Panc1 (cell line): ENCODE data around the gene DOCK1. TPM values are rescaled to one million over a fixed set of nuclear protein-coding genes. Genes with fewer than 3 reads are reported as not detected.

Experiments
- ATAC-seq: fragments of 200-7000 bp; cut with Tn5 transposase; 2 replicates; pipeline ENCODE4 v1.9.1; 2020; ENCODE audit warnings: mild to moderate bottlenecking, moderate library complexity
- BruUV-seq: library from RNA; stranded (reverse); fragments of 400-500 nt; replicated peaks from 2 replicates; lab custom pipeline; 2021; lab: Mats Ljungman, UMichigan
- CTCF ChIA-PET: fragments of 300-600 bp; sonication (Branson Sonifier 250); formaldehyde crosslinking; loops from one replicate; lab custom pipeline; 2022; ENCODE audit warnings: antibody characterized with exemption; lab: Charles Lee
- POLR2A ChIA-PET: fragments of 300-600 bp; sonication (Branson Sonifier 250); formaldehyde crosslinking; loops from one replicate; lab custom pipeline; 2022; ENCODE audit warnings: antibody characterized with exemption; lab: Charles Lee
- DNase-seq: peaks from one replicate; pipeline ENCODE4 v3.0.0-alpha.2; 2010; ENCODE audit warnings: low read depth, low spot score
- H3K27ac ChIP-seq: 2 replicates; pipeline ENCODE4 v1.5.1; 2011; ENCODE audit warnings: mild to moderate bottlenecking, low read length, inconsistent platforms
- H3K27me3 ChIP-seq: fragments of 200-500 bp; sonication (Bioruptor generic); 2 replicates; pipeline ENCODE4 v1.6.0; 2014; ENCODE audit warnings: low read length, inconsistent platforms; ENCODE audit not compliant: control insufficient read depth, insufficient read depth
- H3K36me3 ChIP-seq: fragments of 200-500 bp; sonication (Bioruptor generic); 2 replicates; pipeline ENCODE4 v1.5.1; 2014; ENCODE audit warnings: inconsistent platforms, mild to moderate bottlenecking, low read length, moderate library complexity; ENCODE audit not compliant: control insufficient read depth, insufficient read depth
- H3K4me1 ChIP-seq: 2 replicates; pipeline ENCODE4 v1.5.1; 2011; ENCODE audit warnings: inconsistent platforms, mild to moderate bottlenecking, low read length, moderate library complexity; ENCODE audit not compliant: control insufficient read depth, insufficient read depth
- H3K4me3 ChIP-seq, 2 experiments: 2 replicates each; pipeline ENCODE4 v1.5.1; 2011 to 2012; ENCODE audit warnings: low read depth in 2 of 2, low read length in 2 of 2, mild to moderate bottlenecking in 2 of 2, inconsistent platforms in 1 of 2, moderate library complexity in 1 of 2
- H3K9me3 ChIP-seq: fragments of 200-500 bp; sonication (Bioruptor generic); 2 replicates; pipeline ENCODE4 v1.5.1; 2014; ENCODE audit warnings: low read depth, mild to moderate bottlenecking, inconsistent platforms, low read length, moderate library complexity; ENCODE audit not compliant: control insufficient read depth, insufficient read depth
- CTCF ChIP-seq: fragments of 450-650 bp; IDR thresholded peaks from 2 replicates; pipeline ENCODE4 v1.5.1; 2017; ENCODE audit warnings: mild to moderate bottlenecking
- POLR2AphosphoS5 ChIP-seq: IDR thresholded peaks from 2 replicates; pipeline ENCODE4 v1.6.1; 2012; ENCODE audit warnings: mild to moderate bottlenecking, low read depth, low read length, moderate library complexity
- REST ChIP-seq, 2 experiments: IDR thresholded peaks; 2 replicates each; pipeline ENCODE4 v1.6.1; 2011 to 2012; ENCODE audit warnings: low read depth in 2 of 2, control low read depth in 1 of 2, low read length in 1 of 2, mild to moderate bottlenecking in 1 of 2, moderate library complexity in 1 of 2; ENCODE audit not compliant: insufficient read depth in 1 of 2
- SIN3A ChIP-seq: IDR thresholded peaks from 2 replicates; pipeline ENCODE4 v1.6.1; 2012; ENCODE audit warnings: low read depth, mild to moderate bottlenecking, low read length, moderate library complexity, borderline replicate concordance; ENCODE audit not compliant: insufficient read depth
- TCF7L2 ChIP-seq: IDR thresholded peaks from 2 replicates; pipeline ENCODE4 v1.6.1; 2011; ENCODE audit warnings: mild to moderate bottlenecking, low read depth, low read length, inconsistent platforms
- in situ Hi-C: cut with HindIII; loops from 2 replicates; pipeline ENCODE4 v1.10.0; 2016; ENCODE audit warnings: low sequenced_read_pairs, low pct_unique_long_range_greater_than_20kb
- intact Hi-C: fragments of 100-400 bp; cut with micrococcal nuclease; formaldehyde crosslinking; loops from one replicate; pipeline ENCODE4 v1.10.0; 2022; ENCODE audit not compliant: unreplicated experiment
- total RNA-seq: library from RNA; stranded (reverse); gene quantifications from one replicate; pipeline ENCODE4 v1.2.1, GENCODE V29; 2021; ENCODE audit not compliant: unreplicated experiment

The DOCK1 gene
- total RNA-seq, 1 experiment from 2014 or later: 67.6 TPM

GRCh38 chr10:127162841-127163240 lies 257.6 kb downstream of the DOCK1 start:
- DNase-seq (no peak), ATAC-seq (no peak)
- ChIA-PET POLR2A (no interaction called here), CTCF (no interaction called here)
- Histone ChIP-seq H3K4me3 (no peak overlapping the region), H3K27me3 (no peaks in the 10 kb centered on the region), H3K4me1 (no peaks in the 10 kb centered on the region), H3K9me3 (no peaks in the 10 kb centered on the region), H3K36me3 (no peaks in the 10 kb centered on the region), H3K27ac (no peak overlapping the region)
- no TSS peak for BruUV-seq
- in situ Hi-C loops (no loop called here), intact Hi-C loops (no loop called here)
- TF ChIP-seq POLR2AphosphoS5: no peak
- TF ChIP-seq CTCF: no peak
- no peak for TF ChIP-seq TCF7L2
- TF ChIP-seq SIN3A: no peak
- TF ChIP-seq REST (IDR thresholded peaks at IDR 0.05; ENCODE audit: insufficient read depth in 1 of 2, low read depth in 2 of 2, low read length in 1 of 2): no peak

- Histone ChIP-seq H3K4me3 (no peak overlapping the region), H3K27ac (no peak overlapping the region), H3K36me3 (no peaks in the 10 kb centered on the region), H3K4me1 (no peaks in the 10 kb centered on the region), H3K27me3 (no peaks in the 10 kb centered on the region), H3K9me3 (no peaks in the 10 kb centered on the region)
- in situ Hi-C loops (no loop called here), intact Hi-C loops (no loop called here)
- BruUV-seq: no TSS peak
- DNase-seq (no peak), ATAC-seq (no peak)
- POLR2A ChIA-PET: no interaction called here
- CTCF ChIA-PET: no interaction called here
- TF ChIP-seq REST (IDR thresholded peaks at IDR 0.05; ENCODE audit: insufficient read depth in 1 of 2, low read depth in 2 of 2, low read length in 1 of 2) (no peak), POLR2AphosphoS5 (no peak), TCF7L2 (no peak), CTCF (no peak), SIN3A (no peak)
Measured at GRCh38 chr10:127168261-127168660, 263.0 kb downstream of the DOCK1 start.
